Stomach (tissue), 4 donors: Measurements from ENCODE around the gene COPS8.

Experiments
- EP300 ChIP-seq: sonication (generic); formaldehyde crosslinking; IDR thresholded peaks from one replicate; pipeline ENCODE4 v1.6.1; 2017; ENCODE audit warnings: antibody characterized with exemption
- POLR2A ChIP-seq, 4 donors: fragments of 450-650 bp; IDR thresholded peaks; one replicate each; pipeline ENCODE4 v1.6.1; 2016; ENCODE audit warnings: antibody characterized with exemption in 4 of 4, control low read depth in 2 of 4, mild to moderate bottlenecking in 1 of 4, moderate library complexity in 1 of 4
- POLR2AphosphoS5 ChIP-seq, 3 donors: sonication (generic); formaldehyde crosslinking; IDR thresholded peaks; one replicate each; pipeline ENCODE4 v1.6.1; 2016; ENCODE audit warnings: antibody characterized with exemption in 3 of 3
- TF ChIP-seq, protein P1 (sequence below), 7 experiments: fragments of 450-650 bp in 4 of 7; fragments of 200-600 bp in 3 of 7; sonication (generic) in 3 of 7; IDR thresholded peaks; one replicate each; pipeline ENCODE4 v1.5.1; 2016 to 2019; ENCODE audit warnings: antibody characterized with exemption in 7 of 7, control low read depth in 2 of 7, mild to moderate bottlenecking in 1 of 7

GRCh38 chr2:237128026-237128703 is 42.5 kb downstream of the COPS8 start:
- TF ChIP-seq POLR2A (IDR thresholded peaks at IDR 0.05) (no peak), POLR2AphosphoS5 (IDR thresholded peaks at IDR 0.05) (peak; percentile 60 to 92 (median 71)), EP300 (no peak)
- TF ChIP-seq, protein P1, sequence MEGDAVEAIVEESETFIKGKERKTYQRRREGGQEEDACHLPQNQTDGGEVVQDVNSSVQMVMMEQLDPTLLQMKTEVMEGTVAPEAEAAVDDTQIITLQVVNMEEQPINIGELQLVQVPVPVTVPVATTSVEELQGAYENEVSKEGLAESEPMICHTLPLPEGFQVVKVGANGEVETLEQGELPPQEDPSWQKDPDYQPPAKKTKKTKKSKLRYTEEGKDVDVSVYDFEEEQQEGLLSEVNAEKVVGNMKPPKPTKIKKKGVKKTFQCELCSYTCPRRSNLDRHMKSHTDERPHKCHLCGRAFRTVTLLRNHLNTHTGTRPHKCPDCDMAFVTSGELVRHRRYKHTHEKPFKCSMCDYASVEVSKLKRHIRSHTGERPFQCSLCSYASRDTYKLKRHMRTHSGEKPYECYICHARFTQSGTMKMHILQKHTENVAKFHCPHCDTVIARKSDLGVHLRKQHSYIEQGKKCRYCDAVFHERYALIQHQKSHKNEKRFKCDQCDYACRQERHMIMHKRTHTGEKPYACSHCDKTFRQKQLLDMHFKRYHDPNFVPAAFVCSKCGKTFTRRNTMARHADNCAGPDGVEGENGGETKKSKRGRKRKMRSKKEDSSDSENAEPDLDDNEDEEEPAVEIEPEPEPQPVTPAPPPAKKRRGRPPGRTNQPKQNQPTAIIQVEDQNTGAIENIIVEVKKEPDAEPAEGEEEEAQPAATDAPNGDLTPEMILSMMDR (IDR thresholded peaks at IDR 0.05): no peak
